Fibroblast of skin of right quadriceps (primary cell): Measurements from ENCODE around the gene DHFR2.
"Not testable (repeated sequence)": the region's sequence is repeated elsewhere in the genome, so short reads cannot be mapped to it uniquely, and the experiment has no call there.

Experiments used
- DNase-seq: peaks from one replicate; pipeline ENCODE4 v3.0.0-alpha.2; 2013

Gene DHFR2

DNA sequence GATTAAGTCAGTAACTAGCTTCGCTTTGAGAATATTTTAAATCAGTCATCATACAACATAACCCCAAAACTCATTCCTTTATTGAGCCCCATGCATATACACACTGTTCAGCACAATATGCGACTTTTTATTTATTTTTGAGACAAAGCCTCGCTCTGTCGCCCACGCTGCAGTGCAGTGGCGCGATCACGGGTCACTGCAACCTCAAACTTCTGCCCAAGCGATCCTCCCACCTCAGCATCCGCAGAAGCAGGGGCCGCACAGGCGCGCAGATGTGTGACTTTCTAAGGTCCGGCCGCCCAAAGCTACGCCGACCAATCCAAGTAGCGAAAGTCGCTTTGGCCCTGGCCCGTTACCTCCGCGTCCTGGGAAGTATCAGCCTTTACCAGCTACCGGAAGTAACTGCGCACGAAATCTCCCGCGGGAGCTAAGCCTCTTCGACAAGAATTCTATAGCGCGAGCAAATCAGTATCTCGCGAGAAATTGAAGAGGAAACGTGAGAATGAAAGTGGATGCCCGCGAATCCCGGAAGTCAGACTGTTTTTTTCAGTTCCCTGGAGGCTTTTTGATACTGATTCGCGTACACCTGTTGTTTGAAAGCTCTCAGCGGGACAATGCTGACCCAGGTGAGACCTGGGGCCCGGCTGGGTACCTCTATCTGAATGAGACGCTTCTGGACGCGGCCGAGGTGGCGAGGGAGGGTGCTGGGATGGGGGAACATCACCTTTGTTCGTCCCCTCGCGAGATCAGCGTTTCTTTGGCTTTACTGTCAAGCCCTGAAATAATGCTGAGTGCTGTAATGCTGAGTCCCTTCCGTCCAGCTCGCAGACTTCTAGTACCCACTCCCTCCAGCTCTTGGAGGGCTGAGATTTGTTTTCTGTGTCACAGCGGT is at the start of gene DHFR2, which contains the start of gene NSUN3:
Gene DHFR2 (minus strand): TSS at position 404 of the 892 bp plus-strand sequence. CDS start 1,405 bp downstream, outside the sequence.
Gene NSUN3 (plus strand): TSS at position 549 of the 892 bp plus-strand sequence. CDS start 66 bp downstream, at position 615.
- DNase-seq, result peak; percentile 98

DNA sequence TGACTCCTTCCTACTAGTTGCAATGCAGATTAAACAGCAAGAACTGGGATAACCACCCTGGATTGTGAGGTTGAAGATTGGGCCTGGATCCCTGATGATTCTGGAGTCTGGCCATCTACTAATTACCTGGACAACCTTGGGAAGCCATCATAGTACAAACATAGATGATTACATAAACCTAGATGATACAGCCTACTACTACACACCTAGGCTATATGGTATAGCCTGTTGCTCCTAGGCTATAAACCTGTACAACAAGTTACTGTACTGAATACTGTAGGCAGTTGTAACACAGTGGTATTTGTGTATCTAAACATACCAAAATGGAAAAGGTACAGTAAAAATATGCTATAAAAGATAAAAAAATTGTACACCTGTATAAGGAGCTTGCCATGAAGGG is 48.1 kb upstream of the DHFR2 start:
- no peak for DNase-seq

DNA sequence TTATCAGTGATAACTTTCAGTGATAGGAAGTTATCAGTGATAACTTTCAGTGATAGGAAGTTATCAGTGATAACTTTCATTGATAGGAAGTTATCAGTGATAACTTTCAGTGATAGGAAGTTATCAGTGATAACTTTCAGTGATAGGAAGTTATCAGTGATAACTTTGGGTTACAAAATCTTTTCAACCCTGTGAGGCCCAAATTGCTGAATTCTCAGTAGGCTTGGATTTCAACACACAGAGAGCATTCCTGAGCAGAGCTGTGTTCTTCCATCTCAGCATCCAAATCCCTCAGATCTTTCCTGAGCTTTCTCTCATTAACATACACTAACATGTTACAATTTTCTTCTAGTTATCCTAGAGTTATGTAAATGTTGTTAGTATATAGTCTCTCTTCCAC is 47.5 kb upstream of the DHFR2 start:
- DNase-seq, result not testable (repeated sequence)

DNA sequence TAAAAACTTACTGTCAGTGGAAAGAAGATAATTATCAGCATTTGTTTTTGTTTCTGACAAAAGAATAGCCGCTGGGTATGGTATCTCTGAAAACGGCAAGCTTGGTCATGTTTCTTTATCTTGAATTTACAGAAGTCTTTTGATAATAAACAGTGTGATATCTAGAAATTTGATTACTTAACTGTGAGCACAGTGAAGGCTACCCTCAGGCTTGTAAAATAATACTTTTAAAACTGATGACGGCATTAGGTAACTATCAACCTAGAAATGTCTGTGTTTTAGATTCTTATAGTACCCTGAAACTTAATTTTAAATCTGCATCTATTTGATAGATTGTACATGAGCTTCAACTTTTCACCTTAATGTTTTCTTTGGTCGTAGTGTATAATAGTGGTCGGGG is 43.6 kb upstream of the DHFR2 start:
- no peak for DNase-seq

DNA sequence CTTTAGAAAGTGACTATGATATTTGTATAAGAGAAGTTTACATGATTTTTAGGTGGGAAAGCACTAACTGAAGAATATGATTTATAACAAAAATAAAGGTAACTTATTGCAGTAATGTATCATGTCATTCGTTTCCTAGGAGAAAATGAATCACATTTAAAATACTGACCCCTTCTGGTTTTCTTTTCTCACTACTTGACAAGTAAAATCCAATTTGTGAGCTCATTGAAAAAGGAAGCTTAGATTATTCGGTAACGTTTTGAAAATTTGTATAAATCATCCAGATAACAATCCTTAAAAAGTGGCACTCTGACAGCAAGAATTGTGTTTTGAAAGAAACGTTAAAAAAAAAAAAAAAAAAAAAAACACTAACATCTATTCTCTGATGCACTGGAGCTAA is 39.1 kb upstream of the DHFR2 start:
- no peak for DNase-seq

DNA sequence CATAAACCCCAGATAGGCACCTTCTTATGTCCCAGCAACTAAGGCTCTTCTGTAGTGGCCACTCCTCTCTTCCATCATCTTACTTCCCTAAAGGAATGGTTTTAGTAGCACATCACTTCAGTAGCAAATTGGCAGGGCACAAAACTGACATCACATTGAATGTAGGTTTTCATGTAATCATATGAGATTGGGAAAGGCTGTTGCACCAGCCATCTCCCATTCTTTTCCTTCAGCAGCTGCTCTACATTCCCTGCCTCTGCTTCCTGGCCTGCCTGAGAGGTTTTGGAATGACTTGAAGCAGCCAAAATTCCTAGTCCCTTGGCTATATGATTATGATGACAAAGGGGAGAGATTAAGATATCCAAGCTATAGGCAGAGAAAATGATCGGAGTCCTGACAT is 36.6 kb upstream of the DHFR2 start:
- no peak for DNase-seq

DNA sequence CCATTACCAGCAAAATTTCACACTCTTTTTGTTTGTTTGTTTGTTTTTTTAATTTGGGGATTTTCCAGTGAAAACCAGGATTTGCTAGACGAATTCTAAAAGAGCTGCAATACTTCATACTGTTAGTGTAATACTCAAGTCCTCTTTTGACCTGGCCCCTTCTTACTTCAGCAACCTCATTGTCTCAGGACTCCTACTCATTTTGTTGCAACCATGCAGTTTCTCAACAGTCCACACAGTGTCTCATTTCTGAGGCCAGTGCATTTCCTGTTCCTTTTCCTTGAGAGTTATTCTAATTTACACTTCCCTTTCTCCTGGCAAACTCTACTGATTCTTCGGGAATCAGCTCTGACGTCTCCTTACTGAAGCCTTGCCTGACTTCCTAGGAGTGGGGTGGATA is 35.7 kb upstream of the DHFR2 start:
- DNase-seq, result no peak

DNA sequence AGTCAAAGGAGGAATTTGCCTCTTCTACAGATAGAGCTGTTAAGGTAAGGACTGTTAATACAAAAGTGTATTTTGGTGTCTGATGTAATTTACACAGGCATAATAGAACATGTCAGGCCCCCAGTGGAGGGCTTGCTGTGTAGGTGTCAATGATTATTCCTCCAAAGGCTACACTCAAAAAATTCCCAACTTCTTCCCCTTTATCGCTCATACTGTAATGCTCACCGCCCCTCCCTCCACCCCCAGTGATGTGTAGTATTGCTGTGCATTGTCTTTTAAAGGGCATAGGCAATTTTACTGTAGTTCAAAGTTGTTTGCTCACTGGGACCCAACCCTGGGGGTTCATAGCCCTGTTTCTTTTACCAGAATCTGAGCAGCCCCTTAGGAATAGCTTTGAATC is 32.4 kb upstream of the DHFR2 start:
- DNase-seq, result no peak

DNA sequence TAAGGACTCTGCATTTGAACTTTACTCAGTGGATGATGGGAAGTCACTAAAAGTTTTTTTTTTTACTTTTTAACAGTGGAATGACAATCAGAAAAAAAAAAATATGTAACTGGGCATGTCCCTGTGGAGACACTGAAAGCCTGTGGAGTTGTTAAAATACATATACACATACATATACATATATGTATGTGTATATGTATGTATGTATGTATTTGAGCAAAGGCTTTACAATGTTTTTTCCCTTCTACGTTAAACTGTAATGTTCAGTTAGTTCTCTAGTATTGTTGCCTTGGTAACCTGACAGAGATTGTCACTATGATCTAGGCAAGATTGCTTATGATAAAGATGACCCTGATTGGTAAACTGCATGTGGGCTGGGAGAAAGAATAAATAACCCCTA is 30.4 kb upstream of the DHFR2 start:
- no peak for DNase-seq

DNA sequence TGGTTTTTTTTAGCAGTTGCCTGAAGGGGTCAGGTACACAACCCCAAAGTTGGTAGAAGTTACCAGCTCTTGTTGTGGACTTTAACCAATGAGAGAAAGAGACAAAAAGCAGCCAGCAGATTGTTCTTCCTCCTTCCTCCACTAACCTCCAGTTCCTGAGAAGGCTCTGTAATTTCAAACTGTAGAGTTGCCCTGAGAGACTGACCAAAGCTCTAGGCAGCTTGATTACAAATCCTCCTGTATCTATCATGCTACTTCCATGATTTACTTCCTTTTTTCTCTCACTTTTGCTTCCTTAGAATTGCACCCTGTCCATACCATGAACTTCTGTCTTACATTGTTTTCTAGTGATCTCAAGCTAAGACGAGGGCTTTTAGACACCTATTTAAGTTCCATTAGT is 29.4 kb upstream of the DHFR2 start:
- no peak for DNase-seq

DNA sequence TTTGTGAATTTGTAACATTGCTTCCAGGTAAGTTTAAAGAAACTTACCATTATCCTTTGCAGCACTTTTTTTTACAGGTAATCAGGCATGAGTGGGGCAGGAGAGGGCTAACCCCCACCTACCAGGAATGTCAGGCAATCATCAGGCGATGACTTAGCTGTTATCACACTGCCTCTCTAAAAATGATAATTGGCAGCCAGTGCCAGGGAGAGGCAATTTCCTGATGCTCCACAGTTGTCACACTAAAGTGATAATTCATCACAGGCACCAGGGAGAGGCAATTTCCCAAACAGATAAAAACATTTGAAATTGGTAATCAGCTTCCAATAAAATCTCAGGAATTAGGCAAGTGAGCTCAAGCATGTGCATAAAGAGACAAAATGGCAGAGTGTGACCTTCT is 26.4 kb upstream of the DHFR2 start:
- no peak for DNase-seq

DNA sequence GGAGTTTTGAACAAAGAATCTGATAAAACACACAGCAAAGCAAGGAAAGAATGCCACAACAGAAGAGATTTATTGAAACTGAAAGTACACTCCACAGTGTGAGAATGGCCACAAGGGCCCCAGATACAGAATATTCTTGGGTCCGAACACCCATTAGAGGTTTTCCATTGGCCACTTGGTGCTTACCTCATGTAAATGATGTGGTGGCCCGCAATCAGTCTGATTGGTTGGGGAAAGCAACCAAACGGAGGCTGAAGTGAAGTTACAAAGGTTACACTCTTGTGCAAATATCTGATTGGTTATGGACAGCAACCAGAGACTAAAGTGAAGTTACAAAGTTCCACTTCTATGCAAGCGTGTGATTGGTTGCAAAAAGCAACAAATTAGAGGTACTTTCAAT is 20.5 kb upstream of the DHFR2 start:
- DNase-seq, result no peak

DNA sequence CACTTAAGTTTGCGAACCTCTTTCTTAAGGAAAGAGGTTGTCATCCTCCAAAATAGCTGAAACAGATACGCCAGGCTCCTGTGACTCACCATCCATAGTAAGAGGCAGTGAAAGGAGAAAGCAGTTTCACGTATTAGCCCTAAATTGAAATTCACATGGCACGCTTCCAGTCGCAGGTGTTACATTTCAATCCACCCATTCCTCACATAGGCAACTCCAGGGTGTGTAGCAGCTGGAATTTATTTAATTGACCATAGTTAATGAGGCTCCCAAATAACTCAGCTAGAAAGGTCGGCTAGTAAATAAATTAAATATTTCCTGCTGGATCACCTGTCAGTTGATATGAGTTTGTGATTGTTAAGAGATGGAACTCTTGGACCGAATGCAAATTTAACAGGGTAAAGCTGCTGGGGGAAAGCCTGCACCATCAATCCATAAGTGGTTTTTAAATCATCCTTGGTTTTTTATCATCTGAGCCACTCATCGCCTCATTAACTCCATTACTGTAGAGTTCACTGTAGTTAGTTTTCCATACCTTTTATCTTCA is 19.7 kb upstream of the DHFR2 start:
- DNase-seq, result peak; percentile 7

DNA sequence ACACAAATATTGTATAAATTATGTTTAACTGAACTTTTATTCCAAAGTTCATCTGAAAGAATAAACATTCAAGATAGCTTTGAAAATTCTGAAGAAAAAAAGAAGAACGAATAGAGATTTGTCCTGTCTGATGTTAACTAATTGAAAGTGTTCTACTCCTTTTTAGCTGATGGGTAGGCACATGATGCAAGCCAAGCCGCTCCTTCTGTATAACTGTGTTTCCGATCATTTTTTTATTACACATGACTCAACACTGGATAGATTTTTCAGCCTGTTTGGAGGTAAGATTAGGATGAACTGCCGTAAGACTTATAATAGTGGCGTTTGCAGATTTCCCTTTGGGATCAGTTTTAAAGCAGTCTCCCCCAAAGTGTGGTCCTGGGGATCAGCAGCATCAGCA is 19.2 kb upstream of the DHFR2 start:
- peak; percentile 2 for DNase-seq

DNA sequence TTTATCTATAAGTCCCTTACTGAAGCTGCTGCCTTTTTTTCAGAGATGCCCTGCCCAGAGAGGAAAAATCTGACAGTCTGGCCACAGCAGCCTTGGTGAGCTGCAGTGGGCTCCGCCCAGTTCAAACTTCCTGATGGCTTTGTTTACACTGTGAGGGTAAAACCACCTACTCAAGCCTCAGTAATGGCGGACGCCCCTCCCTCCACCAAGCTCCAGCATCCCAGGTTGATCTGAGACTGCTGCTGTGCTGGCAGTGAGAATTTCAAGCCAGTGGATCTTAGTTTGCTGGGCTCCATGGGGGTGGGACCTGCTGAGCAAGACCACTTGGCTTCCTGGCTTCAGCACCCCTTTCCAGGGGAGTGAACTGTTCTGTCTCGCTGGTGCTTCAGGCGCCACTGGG is 17.8 kb upstream of the DHFR2 start:
- not testable (repeated sequence) for DNase-seq

DNA sequence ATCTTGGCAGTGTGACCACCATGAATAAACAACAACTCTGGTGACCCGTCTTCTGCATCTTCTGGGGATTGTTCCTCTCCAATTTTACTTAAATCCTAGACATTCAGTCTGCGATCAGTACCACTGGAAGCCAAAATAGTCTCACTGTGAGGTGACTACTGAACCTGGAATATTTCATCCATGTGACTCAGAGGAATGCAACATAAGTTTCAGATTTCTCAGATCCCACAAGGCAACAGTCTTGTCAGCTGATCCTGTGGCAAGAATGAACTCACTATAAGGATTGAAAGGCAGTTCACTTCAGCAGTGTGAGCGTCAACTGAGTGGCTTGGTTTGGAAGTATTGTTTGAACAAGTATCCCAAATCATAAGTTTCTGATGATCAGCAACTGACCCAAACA is 13.3 kb upstream of the DHFR2 start:
- DNase-seq, result peak; percentile 44

DNA sequence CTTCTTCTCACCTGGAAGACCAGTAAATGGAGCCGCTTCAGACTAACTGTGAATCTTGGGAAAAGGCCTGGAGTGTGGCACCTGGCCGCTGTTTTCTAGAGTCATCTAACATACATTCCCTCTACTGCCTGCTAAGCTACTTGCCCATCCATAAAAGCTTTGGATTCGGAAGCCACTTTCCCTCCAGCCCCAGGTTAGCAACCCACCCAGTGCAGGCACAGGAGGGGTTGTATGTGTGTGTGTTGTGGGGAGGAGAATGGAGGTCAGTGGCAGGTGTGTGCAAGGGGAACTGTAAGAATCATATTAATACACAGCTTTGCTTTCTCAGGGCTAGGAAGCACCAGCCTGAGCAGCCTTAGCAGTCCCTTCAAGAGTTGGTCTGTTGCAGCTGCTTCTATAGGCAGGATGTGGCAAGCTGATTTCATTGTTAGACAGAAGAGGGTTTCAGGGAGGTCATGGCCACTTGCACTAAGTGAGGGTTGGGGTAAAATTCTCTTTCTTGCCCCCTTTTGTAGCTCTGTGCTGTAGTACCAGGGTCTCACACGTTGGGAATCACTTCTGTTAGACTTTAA is 9.1 kb upstream of the DHFR2 start:
- DNase-seq, result no peak

DNA sequence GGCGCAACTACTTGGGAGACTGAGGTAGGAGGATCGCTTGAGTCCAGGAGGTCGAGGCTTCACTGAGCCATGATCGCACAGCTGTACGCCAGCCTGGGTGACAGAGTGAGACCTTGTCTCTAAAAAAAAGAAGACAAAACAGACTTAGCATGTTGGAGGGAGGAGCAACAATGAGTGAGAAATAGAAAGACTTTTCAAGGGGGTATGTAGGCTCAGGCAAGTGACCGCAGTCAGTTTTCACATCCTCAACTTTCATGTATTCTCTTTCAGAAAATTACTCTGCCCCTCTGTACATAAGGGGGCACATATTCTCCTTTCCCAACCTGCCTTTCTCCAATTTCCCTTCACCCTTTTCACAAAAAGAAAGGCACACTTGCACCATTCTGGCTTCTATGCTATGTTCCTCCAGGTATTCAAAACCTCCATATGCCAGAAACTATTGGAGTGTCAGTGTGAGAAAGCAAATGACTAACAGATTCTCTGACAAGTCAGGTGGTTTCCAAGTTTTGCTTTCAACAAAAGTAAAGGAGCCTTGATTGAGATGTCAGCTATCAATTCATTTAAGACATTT is 7.7 kb upstream of the DHFR2 start:
- no peak for DNase-seq

DNA sequence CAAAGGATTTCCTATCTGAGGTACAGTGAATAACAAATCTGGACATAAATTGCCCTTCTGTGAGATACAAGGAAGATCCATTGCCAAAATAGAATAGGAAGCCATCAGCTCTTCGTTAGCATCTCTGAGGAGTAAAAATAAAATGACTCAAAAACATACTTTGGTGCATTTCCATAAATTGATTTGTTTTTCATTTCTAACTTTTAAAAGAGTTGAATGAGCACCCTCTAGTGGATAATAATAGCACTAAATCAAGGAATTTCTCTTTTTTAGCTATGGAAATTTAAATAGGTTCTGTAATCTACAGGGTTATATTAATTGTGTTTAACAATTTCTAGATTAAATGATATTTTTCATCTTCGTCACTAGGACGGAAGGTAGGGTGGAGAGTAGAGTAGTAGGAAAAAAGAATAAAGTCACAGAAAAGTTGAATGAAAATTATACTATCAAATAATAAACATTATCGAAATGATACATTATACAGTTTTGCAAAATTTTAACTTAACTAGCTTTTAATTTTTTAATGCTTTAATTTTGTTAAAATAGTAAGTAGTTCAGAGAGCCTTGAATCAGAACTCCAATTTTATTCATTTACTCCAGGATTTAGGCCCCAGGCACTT is 6.6 kb upstream of the DHFR2 start:
- DNase-seq, result peak; percentile 22

DNA sequence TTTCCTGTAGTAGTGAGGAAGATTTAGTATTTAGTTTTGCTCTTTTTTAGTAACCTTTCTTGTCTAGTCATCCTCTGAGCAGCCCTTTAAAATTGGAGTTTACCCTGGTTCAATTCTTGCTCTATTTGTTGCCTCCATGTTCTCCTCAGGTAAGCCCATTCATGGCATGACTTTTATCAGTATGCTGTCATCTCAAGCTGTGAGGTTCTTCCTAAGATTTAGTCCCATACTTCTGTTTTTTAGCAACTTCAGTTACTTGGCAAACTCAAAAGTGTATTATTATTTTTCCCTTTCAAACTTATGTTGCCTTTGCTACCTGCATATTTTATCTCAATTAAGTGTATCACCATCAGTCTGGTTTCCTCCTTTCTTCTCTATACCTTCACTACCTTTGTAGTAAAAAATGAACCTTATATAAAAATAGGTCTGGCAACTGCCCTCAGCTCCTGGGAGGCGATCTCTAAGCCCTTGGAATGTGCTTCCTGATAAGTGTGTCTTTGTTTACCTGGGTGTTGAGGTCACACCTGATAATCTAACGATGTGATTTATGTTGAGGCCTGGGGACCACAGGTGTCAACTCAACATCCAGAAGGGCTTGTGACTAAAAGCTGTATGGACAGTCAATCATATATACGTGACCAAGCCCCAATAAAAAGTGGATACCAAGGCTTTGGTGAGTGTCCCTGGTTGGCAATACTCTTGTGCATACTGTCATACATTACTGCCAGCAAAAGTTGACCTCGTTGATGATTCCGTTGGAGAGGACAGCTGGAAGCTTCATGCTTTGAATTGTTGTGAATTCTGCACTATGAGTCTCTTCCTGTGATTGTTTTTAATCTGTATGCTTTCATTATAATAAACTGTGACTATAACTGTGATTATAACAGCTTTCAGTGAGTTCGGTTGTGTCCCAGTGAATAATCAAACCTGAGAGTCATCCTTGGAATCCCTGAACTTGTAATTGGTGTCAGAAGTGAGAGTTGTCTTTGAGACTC is 4.1 kb upstream of the DHFR2 start:
- no peak for DNase-seq

DNA sequence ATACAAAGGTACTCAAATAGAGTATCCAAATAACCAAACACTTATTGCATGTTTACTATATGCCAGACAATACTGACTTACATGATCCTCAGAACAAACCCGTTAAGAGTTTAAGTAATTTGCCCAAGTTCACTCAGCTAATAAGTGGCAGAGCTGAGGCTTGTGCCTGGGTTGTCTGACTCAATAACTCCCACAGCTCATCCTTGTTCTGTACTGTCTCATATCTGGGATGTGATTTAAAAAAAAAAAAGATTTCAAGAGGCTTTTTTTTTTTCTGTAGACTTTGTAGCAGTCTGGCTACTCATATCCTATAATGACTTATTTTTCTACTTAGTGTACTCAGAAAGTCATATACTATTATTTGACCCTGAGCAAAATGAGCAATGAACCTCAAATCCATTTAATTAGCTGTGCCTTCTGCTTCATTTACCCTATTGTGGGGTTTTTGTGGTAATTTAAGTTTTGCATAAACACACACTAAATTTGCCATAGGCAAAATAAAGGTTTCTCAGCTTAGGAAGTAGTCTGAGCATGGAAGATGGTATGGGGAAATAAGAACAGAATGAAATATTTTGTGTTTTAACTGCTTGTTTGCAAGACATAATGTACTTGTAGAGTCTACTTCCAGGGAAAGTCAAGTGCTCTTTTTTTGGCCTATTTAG is 3.2 kb upstream of the DHFR2 start:
- no peak for DNase-seq

DNA sequence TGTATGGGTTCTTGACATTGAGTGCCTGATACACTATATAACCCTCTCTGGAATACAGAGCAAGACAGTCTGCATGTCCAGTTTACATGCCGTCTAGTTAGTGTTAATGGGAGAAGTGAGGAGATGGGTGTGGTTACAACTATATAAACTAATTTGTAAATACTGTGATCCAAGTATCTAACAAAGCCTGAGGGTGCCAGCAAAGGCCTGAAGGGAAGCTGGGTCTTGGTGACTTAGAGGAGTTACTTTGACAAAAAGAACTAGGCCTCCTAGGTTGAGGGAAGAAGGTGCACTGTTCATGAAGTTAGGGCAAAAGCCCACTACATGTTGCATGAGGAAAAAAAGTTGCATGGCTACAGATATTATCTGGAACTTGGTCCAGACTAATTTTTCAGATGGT is 2.4 kb upstream of the DHFR2 start:
- no peak for DNase-seq
